ENCODE data around the gene ZNF93. TPM values are rescaled to one million over a fixed set of nuclear protein-coding genes. Genes with fewer than 3 reads are reported as not detected.
A peak's percentile ranks its signal among the peaks of the same experiment; 100 is the strongest.

Gene ZNF93
- total and polyA plus RNA-seq, 9 of the 15 experiments (the other 6 are each of a cell fraction or from before 2014, with no cell fraction given): 11.1 to 26.3 (median 17.1) TPM

GRCh38 chr19:19911150-19911549, 10.4 kb downstream of the ZNF93 start:
- H3K79me2 ChIP-seq (ENCODE audit: control insufficient read depth, insufficient read depth, low read length): peaks cover 52% of the 10 kb centered on the region
- no peak overlapping the region for H3K4me3 ChIP-seq
- H3K4me1 ChIP-seq (replicated peaks in 1 of 2; ENCODE audit: control insufficient read depth in 2 of 2, insufficient read depth in 2 of 2, low read length in 2 of 2): no peaks in the 10 kb centered on the region; a peak in 1 of 5 replicates
- no peak for DNase-seq (ENCODE audit: extremely low read depth in 1 of 4, low spot score in 3 of 4)
- ChIA-PET CTCF (ENCODE audit: low intra/inter-chr PET ratio) (no interaction called here), POLR2A (interaction anchor here (2.0 kb wide), 1 partner anchor 10 kb away, joined by 15 read pairs; the partner anchor contains the start of gene ZNF93)
- peaks cover 17% of the 10 kb centered on the region; the same call in 2 of the 3 replicates for H3K36me3 ChIP-seq (ENCODE audit: control insufficient read depth, insufficient read depth, low read length)
- no peaks in the 10 kb centered on the region for H3K9me1 ChIP-seq (ENCODE audit: control insufficient read depth, insufficient read depth, low read length)
- WGBS (ENCODE audit: insufficient coverage, low coverage, missing lambda C conversion rate): 10% methylated on average over 1 of the region's 1 CpG
- no peak overlapping the region for H3K27ac ChIP-seq (ENCODE audit: extremely low read depth, low read depth, low read length)
- TF ChIP-seq ZNF512 (tag; IDR thresholded peaks at IDR 0.05) (no peak), CHD1 (IDR thresholded peaks at IDR 0.05; ENCODE audit: low read length) (no peak), FOSL1 (tag; conservative IDR thresholded peaks at IDR 0.05) (peak; percentile 45), ATF3 (IDR thresholded peaks at IDR 0.05) (peak; percentile 44; the same call in 1 of the 2 replicates), ATF3 (CRISPR knock-in tag; conservative IDR thresholded peaks at IDR 0.05) (no peak), ZNF639 (CRISPR knock-in tag; conservative IDR thresholded peaks at IDR 0.05 in 1 of 2, IDR thresholded peaks at IDR 0.05 in 1 of 2) (no peak)
- no peaks in the 10 kb centered on the region for H3K9me3 ChIP-seq (replicated peaks; ENCODE audit: control insufficient read depth, insufficient read depth, low read depth, low read length)
- no peaks in the 10 kb centered on the region for H3K27me3 ChIP-seq (ENCODE audit: control insufficient read depth in 2 of 2, insufficient read depth in 2 of 2, low read length in 2 of 2)
- in situ Hi-C loops (cut with MboI) (no loop called here), intact Hi-C loops (cut with micrococcal nuclease) (no loop called here)
- H4K20me1 ChIP-seq (replicated peaks; ENCODE audit: control insufficient read depth, insufficient read depth, low read length): no peaks in the 10 kb centered on the region
- no TSS peak for BruUV-seq (replicated peaks)
- no peak for ATAC-seq
- H3K4me2 ChIP-seq (ENCODE audit: insufficient read depth, low read length): no peak overlapping the region
- FAIRE-seq: no peak
- H3K9ac ChIP-seq (ENCODE audit: insufficient read depth in 1 of 2, low read depth in 2 of 2, low read length in 2 of 2): no peak overlapping the region
- no peak overlapping the region for H2AFZ ChIP-seq (ENCODE audit: low read depth, low read length)

All from K562 (cell line).